ENCODE measurements around the gene ZNF559.
"Not testable (repeated sequence)": the region's sequence is repeated elsewhere in the genome, so short reads cannot be mapped to it uniquely, and the experiment has no call there.

Gene ZNF559

GRCh38 chr19:9323919-9324583 is at the start of gene ZNF559:
Gene ZNF559 (plus strand): TSS chr19:9324179. CDS start chr19:9338550, 14,371 bp downstream.
- H3K4me3 ChIP-seq (ENCODE audit: low read depth, low read length), result peak within 1 kb of the TSS; percentile 75
- TF ChIP-seq CTCF (IDR thresholded peaks at IDR 0.05; ENCODE audit: low read depth, low read length), result 0 out of 2 replicates have a peak, but pooled peaks have one; percentile 19

GRCh38 chr19:9283485-9283884 is 40.5 kb upstream of the ZNF559 start:
- not testable (repeated sequence) for H3K4me3 ChIP-seq (ENCODE audit: low read depth, low read length)

- no peak for TF ChIP-seq CTCF (IDR thresholded peaks at IDR 0.05; ENCODE audit: low read depth, low read length)
- no peak overlapping the region for H3K4me3 ChIP-seq (ENCODE audit: low read depth, low read length)
Measured at GRCh38 chr19:9289231-9289884, 34.6 kb upstream of the ZNF559 start.

GRCh38 chr19:9295411-9295849 is 28.5 kb upstream of the ZNF559 start:
- no peak for TF ChIP-seq CTCF (IDR thresholded peaks at IDR 0.05; ENCODE audit: low read depth, low read length)
- H3K4me3 ChIP-seq (ENCODE audit: low read depth, low read length), result no peak overlapping the region

- no peak overlapping the region for H3K4me3 ChIP-seq (ENCODE audit: low read depth, low read length)
- no peak for TF ChIP-seq CTCF (IDR thresholded peaks at IDR 0.05; ENCODE audit: low read depth, low read length)
Measured at GRCh38 chr19:9296336-9296735, 27.6 kb upstream of the ZNF559 start.

GRCh38 chr19:9306443-9306842 is 17.5 kb upstream of the ZNF559 start:
- no peak for TF ChIP-seq CTCF (IDR thresholded peaks at IDR 0.05; ENCODE audit: low read depth, low read length)
- no peak overlapping the region for H3K4me3 ChIP-seq (ENCODE audit: low read depth, low read length)

GRCh38 chr19:9308091-9308770 is 15.7 kb upstream of the ZNF559 start:
- no peak for TF ChIP-seq CTCF (IDR thresholded peaks at IDR 0.05; ENCODE audit: low read depth, low read length)
- peak overlapping the region; percentile 95 for H3K4me3 ChIP-seq (ENCODE audit: low read depth, low read length)
